Peyer's patch (tissue), 4 donors: ENCODE data around the gene CLEC4C. TPM values are rescaled to one million over a fixed set of nuclear protein-coding genes. Genes with fewer than 3 reads are reported as not detected.
"Not testable (repeated sequence)": the region's sequence is repeated elsewhere in the genome, so short reads cannot be mapped to it uniquely, and the experiment has no call there.

ENCODE experiments used
- DNase-seq, 3 donors: peaks; one replicate each; pipeline ENCODE4 v3.0.0-alpha.2; 2017 to 2019
- H3K27ac ChIP-seq, 4 donors: fragments of 200-600 bp; sonication (generic); one replicate each; pipeline ENCODE4 v1.5.1; 2016 to 2019
- H3K27me3 ChIP-seq, 2 donors: fragments of 200-600 bp; sonication (generic); one replicate each; pipeline ENCODE4 v1.5.1; 2019
- H3K36me3 ChIP-seq, 3 donors: fragments of 200-600 bp; sonication (generic); one replicate each; pipeline ENCODE4 v1.5.1; 2016 to 2019
- H3K4me1 ChIP-seq, 4 donors: fragments of 200-600 bp; sonication (generic); one replicate each; pipeline ENCODE4 v1.5.1; 2016 to 2019
- H3K4me3 ChIP-seq, 4 donors: fragments of 200-600 bp; sonication (generic); 1 replicate in 3 of 4; 2 replicates in 1 of 4; pipeline ENCODE4 v1.5.1; 2016 to 2019; ENCODE audit warnings: mild to moderate bottlenecking in 1 of 4
- H3K9me3 ChIP-seq, 4 donors: fragments of 200-600 bp; sonication (generic); one replicate each; pipeline ENCODE4 v1.5.1; 2016 to 2019; ENCODE audit warnings: mild to moderate bottlenecking in 1 of 4
- POLR2A ChIP-seq, 2 donors: fragments of 450-650 bp; IDR thresholded peaks; one replicate each; pipeline ENCODE4 v1.5.1; 2017; ENCODE audit warnings: antibody characterized with exemption in 2 of 2, mild to moderate bottlenecking in 2 of 2, moderate library complexity in 2 of 2
- total RNA-seq, 4 donors: library from RNA; depleted of rRNA; stranded (reverse); fragments of >200 nt; gene quantifications; one replicate each; pipeline ENCODE4 v1.1.0, GENCODE V29; 2016
- TF ChIP-seq, protein P1 (sequence below), 6 experiments: fragments of 450-650 bp in 4 of 6; fragments of 200-600 bp in 2 of 6; sonication (generic) in 1 of 6; IDR thresholded peaks; one replicate each; pipeline ENCODE4 v1.5.1; 2017 to 2019; ENCODE audit warnings: antibody characterized with exemption in 6 of 6, mild to moderate bottlenecking in 3 of 6, moderate library complexity in 1 of 6

Gene CLEC4C
- total RNA-seq, 4 donors from 2014 or later: not detected

DNA sequence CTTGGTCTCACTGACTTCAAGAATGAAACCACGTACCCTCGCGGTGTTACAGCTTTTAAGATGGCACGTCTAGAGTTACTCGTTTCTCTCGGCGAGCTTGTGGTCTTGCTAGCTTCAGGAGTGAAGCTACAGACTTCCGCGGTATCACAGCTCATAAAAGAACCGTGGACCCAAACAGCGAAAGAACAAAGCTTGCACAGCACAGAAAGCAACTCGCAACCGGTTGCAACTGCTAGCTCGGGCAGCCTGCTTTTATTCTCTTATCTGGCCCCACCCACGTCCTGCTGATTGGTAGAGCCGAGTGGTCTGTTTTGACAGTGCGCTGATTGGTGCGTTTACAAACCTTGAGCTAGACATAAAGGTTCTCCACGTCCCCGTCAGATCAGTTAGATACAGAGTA, 4.2 kb upstream of the CLEC4C start:
- Histone ChIP-seq H3K27ac (no peak overlapping the region), H3K27me3 (no peaks in the 10 kb centered on the region)
- no peak for TF ChIP-seq POLR2A (IDR thresholded peaks at IDR 0.05)
- TF ChIP-seq, protein P1, sequence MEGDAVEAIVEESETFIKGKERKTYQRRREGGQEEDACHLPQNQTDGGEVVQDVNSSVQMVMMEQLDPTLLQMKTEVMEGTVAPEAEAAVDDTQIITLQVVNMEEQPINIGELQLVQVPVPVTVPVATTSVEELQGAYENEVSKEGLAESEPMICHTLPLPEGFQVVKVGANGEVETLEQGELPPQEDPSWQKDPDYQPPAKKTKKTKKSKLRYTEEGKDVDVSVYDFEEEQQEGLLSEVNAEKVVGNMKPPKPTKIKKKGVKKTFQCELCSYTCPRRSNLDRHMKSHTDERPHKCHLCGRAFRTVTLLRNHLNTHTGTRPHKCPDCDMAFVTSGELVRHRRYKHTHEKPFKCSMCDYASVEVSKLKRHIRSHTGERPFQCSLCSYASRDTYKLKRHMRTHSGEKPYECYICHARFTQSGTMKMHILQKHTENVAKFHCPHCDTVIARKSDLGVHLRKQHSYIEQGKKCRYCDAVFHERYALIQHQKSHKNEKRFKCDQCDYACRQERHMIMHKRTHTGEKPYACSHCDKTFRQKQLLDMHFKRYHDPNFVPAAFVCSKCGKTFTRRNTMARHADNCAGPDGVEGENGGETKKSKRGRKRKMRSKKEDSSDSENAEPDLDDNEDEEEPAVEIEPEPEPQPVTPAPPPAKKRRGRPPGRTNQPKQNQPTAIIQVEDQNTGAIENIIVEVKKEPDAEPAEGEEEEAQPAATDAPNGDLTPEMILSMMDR (IDR thresholded peaks at IDR 0.05): no peak

DNA sequence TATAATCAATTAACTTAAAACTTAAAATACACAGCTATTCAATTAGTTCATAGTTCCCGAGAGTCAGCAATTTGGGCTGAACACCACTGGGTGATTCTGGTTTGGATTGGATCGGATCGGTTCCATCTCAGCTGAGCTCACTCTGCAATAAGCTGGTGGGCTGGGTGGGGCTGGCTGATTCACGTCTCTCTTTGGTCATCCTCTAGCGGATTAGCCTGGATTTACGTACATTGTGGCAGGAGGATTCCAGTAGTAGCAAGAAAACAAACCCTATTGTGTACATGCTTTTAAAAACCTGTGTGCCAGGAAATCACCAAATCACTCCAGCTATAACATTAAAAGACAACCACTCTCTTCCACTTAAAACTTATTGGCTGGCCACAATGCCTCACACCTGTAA, 3.2 kb upstream of the CLEC4C start:
- Histone ChIP-seq H3K27me3 (no peaks in the 10 kb centered on the region), H3K9me3 (no peaks in the 10 kb centered on the region), H3K4me3 (no peak overlapping the region), H3K36me3 (no peaks in the 10 kb centered on the region), H3K4me1 (no peaks in the 10 kb centered on the region), H3K27ac (no peak overlapping the region)
- no peak for DNase-seq
- TF ChIP-seq, protein P1 (IDR thresholded peaks at IDR 0.05): no peak
- TF ChIP-seq POLR2A (IDR thresholded peaks at IDR 0.05): no peak

More for the DNA sequence above, 4.2 kb upstream of the CLEC4C start:
- H3K36me3 ChIP-seq: no peaks in the 10 kb centered on the region
- no peak overlapping the region for H3K4me3 ChIP-seq
- no peak for DNase-seq
- H3K4me1 ChIP-seq: no peaks in the 10 kb centered on the region
- no peaks in the 10 kb centered on the region for H3K9me3 ChIP-seq

DNA sequence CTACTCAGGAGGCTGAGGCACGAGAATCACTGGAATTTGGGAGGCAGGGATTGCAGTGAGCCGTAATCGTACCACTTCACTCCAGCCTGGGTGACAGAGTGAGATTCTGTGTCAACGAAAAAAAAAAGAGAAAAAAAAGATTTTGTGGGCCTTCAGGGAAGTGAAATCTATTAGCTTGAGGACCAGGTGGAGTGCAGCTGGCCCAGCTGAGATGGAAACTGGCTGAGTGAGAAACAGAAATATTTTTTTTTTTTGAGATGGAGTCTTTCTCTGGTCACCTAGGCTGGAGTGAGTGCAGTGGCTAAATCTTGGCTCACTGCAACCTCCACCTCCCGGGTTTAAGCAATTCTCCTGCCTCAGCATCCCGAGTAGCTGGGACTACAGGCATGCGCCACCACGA, 2.3 kb upstream of the CLEC4C start:
- Histone ChIP-seq H3K27me3 (no peaks in the 10 kb centered on the region), H3K4me3 (no peak overlapping the region), H3K36me3 (no peaks in the 10 kb centered on the region), H3K4me1 (no peaks in the 10 kb centered on the region), H3K9me3 (no peaks in the 10 kb centered on the region), H3K27ac (no peak overlapping the region)
- no peak for DNase-seq
- TF ChIP-seq, protein P1 (IDR thresholded peaks at IDR 0.05): no peak
- TF ChIP-seq POLR2A (IDR thresholded peaks at IDR 0.05): no peak

DNA sequence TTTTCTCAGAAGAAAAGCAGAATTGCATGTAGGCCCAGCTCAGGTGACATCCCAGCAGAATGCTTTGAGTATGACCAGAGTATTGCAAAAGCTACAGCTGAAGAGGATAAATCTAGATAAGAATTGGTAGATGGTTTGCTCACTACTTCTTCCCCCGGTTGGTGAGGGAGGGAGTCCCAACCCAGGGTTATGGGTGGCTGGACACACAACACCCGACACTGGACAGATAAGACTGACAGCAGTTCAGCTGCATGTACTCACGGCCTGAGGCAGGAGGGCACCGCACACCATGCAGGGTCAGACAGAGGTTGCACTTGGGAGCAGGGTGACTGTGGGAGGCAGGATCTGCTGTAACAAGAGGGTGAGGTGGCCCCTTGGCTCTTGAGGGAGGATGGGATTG, 1.7 kb upstream of the CLEC4C start:
- no peaks in the 10 kb centered on the region for H3K36me3 ChIP-seq
- no peak for DNase-seq
- no peaks in the 10 kb centered on the region for H3K4me1 ChIP-seq
- H3K4me3 ChIP-seq: no peak overlapping the region
- TF ChIP-seq POLR2A (IDR thresholded peaks at IDR 0.05): no peak
- TF ChIP-seq, protein P1 (IDR thresholded peaks at IDR 0.05): no peak
- no peaks in the 10 kb centered on the region for H3K27me3 ChIP-seq
- no peaks in the 10 kb centered on the region for H3K9me3 ChIP-seq
- H3K27ac ChIP-seq: no peak overlapping the region

DNA sequence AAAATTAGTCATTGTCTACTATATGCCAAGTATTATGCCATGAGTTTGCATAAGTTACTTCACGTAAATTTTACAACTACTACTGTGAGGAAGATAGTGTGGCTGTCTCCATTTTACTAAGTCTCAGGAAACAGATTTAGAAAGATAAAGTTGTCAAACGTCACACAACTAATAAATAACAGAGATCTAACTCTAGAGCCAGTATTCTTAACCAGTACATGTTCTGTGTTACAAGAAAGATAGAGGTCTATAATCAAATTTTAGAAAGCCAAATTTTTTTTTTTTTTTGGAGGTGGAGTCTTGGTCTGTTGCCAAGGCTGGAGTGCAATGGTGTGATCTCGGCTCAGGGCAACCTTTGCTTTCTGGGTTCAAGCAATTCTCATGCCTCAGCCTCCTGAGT, 14.2 kb downstream of the CLEC4C start:
- DNase-seq: no peak
- Histone ChIP-seq H3K4me3 (no peak overlapping the region), H3K27me3 (no peaks in the 10 kb centered on the region), H3K36me3 (no peaks in the 10 kb centered on the region), H3K27ac (no peak overlapping the region), H3K4me1 (no peaks in the 10 kb centered on the region), H3K9me3 (no peaks in the 10 kb centered on the region)
- no peak for TF ChIP-seq POLR2A (IDR thresholded peaks at IDR 0.05)

DNA sequence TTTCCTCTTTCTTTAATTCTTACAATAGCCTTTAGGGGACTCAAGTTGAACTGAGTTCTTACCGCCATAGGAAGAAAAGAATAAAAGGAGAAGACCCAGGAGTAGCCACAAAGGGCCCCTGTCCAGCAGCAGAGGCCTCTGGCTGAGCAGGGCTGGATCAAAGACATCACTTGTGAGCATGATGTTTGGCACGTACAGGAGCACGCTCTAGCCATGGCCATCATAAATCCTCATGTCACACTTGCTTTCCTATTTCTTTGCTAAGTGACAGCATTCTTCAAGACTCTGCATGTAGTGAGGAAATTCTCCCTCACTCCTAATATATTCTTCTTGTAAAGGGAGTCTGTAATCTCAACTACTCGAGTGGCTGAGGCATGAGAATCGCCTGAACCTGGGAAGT, 15.7 kb downstream of the CLEC4C start:
- H3K9me3 ChIP-seq: no peaks in the 10 kb centered on the region
- H3K27me3 ChIP-seq: no peaks in the 10 kb centered on the region
- no peak for DNase-seq
- H3K4me3 ChIP-seq: no peak overlapping the region
- H3K4me1 ChIP-seq: no peaks in the 10 kb centered on the region
- H3K36me3 ChIP-seq: no peaks in the 10 kb centered on the region
- TF ChIP-seq POLR2A (IDR thresholded peaks at IDR 0.05): no peak
- TF ChIP-seq, protein P1 (IDR thresholded peaks at IDR 0.05): no peak
- no peak overlapping the region for H3K27ac ChIP-seq

DNA sequence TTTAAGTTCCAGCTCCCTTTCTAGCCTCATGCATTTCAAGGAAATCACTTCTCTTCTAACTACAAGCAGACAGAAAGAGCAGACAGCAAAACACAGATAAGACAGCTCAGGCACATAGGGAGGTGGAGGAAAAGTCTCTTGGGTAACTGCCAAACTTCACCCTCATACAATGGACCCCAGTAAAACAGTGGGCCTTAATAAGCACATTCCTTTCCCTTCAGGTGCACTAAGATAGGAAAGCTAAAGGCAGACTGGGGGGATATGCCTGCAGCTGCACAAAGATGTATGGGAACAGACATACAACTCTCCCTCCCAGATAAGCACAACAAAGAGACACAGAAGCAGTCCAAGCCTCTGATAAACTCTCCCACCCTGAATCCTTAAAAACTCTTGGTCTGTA, 16.2 kb downstream of the CLEC4C start:
- H3K4me3 ChIP-seq, H3K36me3 ChIP-seq, H3K9me3 ChIP-seq, H3K27ac ChIP-seq, DNase-seq, H3K4me1 ChIP-seq, H3K27me3 ChIP-seq: not testable (repeated sequence)
